NCI-H1092 (cell line): Measurements from ENCODE around the gene CDH4.

Source experiments
- DNase-seq: peaks from one replicate; lab custom pipeline; 2025; lab: John Stamatoyannopoulos, UW

CDH4 gene

DNA sequence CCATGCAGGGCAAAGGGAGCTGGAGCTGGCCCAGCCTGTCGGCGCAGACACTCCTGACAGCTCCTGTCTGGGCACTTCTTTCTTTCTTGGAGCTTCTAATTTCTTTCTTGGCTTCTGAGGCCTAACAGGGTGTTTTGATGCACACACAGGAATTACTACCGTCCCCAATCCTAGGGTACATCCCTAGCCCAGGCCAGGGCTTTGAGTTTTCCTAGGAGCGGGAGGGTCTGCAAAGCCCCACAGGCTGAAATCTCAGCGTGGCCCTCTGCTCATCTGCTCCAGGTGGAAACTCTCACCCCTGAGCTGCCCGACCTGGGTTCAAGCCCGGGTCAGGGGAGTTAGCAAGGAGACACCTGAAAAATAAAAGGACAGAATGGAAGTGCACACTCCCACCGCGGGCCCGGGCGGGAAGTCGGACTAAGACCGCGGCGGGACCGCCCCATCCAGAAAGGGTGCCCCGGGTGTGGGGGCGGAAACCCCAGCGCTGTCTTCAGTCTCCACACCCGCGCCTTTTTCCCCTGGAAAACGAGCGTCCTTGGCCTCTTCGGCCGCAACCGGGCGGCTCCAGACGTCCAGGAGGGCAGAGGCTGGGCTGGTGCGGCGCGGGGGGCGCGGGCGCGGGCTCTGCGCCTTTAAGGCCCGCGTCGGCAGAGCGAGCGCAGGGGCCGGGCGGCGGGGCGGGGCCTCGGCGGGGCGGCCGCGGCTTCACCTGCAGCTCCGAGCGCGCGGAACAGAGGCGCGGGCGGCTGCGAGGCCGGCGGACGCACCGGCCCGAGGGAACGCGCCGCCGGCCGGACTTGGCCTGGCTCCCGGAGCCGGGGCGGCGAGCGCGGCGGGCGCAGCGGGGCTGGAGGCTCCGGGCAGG lies at the start of gene CDH4:
Gene CDH4 (plus strand): TSS at position 733 of the 865 bp plus-strand sequence.
- no peak for DNase-seq

DNA sequence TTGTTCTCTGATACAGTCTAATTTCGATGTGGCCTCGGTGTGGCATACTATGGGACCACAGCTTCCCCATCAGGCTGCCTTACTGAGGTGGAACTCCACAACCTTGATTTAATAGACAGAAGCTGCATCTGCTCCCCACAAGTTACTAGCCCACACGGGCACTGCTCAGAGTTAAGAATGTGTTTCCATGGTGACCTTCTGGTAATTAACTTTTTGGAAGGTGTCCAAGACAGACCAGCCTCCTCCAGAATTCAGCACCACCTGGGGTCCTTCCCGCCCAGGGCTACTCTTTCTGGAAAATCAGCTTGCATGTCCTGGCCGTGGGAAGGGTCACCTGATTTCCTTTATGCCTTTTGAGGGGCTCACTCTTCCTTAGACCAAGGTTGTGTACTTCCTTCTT lies 48.7 kb upstream of the CDH4 start:
- DNase-seq: peak; percentile 14

DNA sequence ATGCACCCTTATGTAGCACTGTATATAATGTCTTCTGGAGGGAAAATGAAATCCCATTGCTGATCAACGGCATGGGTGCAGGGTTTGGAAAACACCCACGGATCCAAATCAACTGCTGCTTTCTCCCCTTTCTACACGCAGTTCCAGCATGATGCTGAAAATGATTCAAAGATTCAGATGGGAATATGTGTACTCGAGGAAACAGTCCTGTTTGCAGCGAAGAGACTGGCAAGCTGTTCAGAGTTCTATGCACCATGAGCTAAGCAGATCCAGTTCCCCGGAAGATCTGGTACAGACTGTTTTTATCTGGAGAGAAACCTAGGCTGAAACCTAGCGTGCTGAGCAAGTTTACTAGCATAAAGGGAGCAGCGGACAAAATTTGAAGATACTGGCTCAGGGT lies 47.9 kb upstream of the CDH4 start:
- no peak for DNase-seq

DNA sequence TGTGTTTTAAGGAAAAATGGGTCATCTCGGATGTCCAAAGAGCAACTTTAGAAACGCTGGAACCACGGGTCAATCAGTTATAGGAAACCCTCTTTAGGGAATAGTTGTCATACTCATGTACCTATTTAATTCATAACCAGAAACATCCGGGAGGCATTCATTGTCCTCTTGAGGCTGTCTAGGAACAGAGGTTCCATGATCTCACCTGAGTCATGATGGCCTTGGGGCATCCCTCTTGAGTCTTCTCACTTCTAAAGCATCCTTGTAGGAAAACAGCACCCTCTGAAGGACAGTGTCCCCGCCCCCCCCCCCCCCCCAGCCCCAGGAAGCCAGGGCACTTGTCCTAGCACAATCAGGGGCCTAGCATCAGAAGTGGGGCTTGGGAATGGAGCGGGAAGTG lies 46.3 kb upstream of the CDH4 start:
- no peak for DNase-seq

DNA sequence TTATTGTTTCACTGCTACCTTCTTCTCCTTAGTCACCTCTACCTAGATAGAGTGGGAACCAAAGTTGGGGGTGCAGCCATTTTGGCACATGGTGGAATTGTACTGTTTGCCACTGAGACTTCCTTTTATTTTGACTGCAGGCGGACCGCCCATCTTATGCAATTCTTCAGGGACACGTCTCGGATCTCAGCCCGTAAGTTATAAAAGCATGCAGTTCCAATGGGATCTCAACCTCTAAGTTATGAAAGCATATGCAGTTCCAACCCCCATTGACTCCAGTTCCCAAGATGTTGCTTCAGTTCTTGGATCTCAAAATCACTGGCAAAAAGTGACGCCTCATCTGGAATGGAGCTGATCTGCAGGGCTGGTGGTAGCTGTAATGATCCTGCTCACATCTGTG lies 41.2 kb upstream of the CDH4 start:
- DNase-seq: no peak

DNA sequence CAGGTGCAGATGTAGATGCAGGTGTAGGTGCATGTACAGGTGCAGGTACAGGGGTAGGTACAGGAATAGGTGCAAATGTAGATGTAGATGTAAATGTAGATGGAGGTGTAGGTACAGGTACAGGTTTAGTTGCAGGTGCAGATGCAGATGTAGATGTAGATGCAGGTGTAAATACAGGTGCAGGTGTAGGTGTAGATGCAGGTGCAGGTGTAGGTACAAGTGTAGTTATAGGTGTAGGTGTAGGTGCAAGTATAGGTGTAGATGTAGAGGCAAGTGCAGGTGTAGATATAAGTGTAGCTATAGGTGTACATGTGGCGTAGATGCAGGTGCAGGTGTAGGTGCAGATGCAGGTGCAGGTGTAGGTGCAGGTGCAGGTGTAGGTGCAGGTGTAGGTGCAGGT lies 34.2 kb upstream of the CDH4 start:
- DNase-seq: no peak

DNA sequence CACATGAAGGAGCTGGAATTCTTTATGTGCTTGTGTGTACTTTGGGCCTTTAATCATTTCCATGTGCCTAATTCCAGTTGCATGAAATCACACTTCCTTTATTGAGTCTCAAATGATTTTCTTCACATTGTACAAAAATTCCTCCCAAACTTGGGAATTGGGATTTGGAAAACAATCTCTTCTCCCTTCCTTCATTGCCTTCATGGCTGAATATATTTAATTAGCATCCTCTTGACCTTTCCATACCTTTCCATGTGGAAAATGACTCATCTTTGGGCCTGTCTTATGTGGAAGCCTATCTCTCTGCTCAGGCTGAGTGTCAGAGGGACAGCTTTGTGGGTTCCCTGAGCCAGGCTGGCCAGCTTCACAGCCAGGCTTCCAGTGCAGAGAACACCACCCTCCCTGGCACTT lies 33.0 kb upstream of the CDH4 start:
- DNase-seq: no peak

DNA sequence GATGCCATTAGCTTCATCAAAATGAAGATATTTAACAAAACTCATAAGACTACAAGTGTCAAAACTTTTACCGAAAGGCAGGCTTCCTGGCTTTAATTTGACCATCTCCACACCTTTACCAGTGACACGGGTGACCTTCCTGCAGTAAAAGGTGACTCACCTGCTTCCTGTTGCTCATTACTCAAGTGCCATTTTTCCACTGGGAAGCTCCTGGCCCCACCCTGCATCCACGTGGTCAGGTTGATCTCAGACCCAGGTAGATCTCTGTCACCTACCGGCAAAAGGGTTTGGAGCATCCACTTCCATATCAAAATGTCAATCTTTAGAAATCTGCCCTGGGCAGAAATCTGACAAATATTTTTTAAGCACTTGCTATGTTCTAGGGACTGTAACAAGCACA lies 31.9 kb upstream of the CDH4 start:
- no peak for DNase-seq

DNA sequence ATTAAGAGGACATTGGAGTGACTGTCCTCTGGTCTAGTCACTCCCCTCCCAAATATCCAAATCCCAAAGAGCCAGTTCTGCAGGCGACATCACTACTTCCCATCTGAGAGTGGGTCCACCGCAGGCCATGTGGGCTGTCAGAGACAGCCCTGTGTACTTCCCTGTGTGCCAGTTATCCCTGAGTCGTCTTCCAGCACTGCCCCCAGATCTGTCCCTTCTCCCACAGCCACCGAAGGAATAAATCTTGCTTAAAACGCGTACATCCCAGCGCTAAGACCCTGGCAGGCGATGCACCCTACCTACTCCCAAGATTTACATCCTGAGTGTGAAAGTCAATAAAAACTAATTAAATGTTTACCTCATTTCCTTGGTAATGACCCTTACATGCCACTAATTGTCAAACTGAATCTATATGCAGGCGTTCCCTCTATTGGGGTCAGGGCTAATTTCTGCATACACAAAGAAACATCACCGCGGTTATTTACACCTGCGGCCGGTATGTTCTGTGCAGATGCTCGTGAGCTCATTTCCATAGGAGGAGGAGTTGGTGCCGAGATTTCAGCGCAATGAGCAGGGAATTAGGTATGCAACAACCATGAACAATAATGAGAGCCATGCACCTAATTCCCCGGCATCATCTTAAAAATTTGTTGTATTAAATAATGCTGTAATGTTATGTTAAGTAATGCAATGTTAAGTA lies 31.3 kb upstream of the CDH4 start:
- no peak for DNase-seq

DNA sequence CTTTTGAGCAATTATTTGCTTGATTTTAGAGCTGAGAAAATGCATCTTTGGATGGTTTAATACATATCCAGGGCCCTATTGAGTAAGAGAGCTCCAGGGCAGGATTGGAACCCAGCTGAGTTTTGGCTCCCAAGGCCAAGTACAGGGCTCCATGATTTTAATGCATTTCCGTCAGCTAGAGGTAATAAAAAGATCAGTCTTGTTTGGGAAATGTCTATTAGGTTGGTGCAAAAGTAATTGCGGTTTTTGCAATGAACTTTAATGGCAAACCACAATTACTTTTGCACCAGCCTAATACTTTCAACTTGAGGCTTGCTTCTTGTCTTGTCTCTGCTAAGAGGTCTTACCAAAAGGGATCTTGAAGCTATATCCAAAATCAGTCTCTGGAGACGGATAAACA lies 29.4 kb upstream of the CDH4 start:
- DNase-seq: no peak

DNA sequence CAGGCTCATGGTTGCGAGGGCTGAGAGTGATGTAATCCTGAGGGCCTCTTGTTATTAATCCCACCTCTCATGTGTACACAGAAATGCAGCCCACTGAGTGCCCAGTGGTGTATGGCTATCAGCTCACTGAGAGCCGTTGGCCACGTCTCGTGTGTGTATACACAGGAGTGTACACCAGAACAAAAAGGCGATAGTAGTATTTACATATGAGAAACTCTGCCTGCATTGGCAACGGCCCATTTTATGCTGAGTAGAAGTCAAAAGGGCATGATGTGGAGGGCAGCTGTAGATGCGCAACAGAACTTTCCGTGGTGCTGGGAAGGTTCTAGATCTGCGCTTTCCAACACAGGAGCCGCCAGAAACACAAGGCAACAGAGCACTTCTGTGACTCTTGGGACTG lies 28.9 kb upstream of the CDH4 start:
- DNase-seq: no peak

DNA sequence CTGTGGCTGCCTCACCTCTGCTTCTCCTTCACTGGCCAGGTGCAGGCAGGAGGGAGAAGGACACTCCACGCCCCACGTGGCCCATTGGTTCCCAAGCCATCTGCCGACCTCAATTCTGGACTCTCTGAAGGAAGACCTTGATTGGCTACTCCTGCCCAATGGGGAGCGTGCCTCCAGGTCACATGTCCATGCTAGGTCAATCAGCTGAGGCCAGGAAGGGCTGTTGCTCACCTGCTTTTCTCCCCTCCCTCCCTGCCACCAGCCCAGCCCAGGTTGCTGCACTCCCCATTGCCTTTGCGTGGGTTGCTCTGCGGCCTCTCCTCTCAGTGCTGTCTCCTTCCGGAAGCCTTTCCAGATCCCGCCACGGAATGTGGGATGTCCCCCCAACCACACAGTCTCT lies 21.9 kb upstream of the CDH4 start:
- no peak for DNase-seq

DNA sequence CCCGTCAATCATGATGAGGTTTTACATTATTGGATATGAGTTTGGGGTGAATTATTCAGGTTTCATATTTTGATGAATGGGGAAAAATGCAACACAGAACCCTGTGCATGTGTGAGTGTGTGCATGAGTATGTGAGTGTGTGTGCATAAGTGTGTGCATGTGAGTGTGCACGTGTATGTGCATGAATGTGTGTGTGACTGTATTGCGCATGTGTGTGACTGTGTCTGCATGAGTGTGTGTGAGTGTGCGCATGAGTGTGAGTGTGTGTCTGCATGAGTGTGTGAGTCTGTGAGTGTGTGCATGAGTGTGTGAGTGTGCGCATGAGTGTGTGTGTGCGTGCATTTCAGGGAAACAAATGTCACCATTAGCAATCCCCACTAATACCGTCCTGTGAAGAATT lies 18.5 kb upstream of the CDH4 start:
- DNase-seq: no peak

DNA sequence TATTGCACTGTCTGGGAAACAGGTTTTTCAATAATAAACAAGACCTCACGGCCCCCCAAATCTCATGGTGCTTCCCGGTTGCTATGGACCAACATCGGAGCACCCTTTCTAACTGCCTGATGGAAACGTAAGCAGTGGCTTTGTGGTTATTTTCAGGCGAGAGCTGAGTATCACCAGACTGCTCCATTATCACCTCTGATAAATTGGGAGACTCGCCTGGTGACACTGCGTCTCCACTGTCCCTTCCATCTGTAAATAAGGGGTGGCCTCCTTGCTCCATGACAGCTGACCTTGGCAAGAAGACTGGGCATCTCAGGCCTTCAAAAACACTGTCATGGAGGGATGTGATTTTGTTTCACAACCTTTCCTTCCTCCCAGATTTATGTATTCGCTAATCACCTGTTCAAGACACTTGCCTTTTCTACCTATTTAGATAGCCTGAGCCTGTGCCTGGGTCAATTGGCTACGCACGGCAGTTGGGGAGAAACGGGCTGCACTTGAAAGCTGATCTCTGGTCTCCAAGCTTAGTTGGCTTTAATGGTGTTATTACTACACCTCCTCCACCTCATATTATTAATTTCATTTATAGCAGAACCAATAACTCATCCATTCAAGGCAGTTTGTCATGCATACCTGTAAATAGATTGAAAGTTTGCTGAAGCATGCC lies 17.7 kb upstream of the CDH4 start:
- no peak for DNase-seq

DNA sequence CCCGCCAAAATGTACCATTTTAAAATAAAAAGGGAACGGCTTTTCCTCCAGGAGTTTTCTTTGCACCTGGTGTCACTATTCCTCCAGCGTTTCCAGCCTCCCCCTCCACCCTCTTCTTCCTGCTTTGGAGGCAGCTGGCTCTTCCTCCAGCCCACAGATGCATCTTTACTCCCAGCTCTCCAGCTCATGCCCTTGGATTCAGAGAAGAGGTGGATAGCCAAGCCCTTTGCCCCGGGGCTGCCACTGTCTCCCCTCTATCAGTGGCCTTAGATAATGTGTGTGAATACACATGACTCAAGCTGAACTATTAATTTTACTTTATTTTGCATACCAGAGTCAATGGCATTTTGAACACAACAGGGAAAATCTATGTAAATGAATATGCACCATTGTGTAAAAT lies 15.3 kb upstream of the CDH4 start:
- no peak for DNase-seq

DNA sequence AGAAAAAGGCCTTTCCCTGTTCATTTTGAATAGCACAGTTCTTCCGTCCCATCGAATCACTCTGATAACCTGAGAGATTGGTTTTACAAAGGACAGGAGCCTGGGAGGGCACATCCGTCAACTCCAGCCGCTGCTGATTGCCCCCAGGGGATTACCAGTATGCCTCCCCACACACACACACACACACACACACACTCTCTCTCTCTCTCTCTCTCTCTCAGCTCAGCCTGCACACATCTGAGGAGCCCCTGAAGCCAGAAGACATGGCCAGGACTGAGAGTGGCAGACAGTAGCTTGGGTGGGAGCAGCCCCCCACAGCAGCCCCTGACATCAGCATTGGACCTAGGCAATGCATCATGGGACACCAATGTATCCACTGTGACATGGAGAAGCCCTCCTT lies 13.2 kb upstream of the CDH4 start:
- DNase-seq: no peak

DNA sequence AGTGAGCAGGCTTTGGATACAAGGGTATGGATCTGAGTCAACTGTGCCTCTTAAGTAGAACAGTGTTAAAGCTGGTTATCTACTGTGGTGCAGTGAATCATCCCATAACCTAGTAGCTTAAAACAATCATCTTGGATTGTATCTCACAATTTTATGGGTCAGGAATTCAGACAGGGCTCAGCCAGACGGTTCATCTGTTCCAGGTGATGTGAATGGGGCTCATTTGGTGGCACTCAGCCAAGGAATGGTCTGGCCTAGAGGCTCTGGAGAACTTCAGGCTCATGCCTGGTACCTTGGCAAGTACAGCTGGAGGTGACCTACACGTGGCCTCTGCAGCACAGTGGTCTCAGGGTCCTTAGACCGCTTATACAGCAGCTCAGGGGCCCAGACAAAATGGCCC lies 11.2 kb upstream of the CDH4 start:
- DNase-seq: no peak

DNA sequence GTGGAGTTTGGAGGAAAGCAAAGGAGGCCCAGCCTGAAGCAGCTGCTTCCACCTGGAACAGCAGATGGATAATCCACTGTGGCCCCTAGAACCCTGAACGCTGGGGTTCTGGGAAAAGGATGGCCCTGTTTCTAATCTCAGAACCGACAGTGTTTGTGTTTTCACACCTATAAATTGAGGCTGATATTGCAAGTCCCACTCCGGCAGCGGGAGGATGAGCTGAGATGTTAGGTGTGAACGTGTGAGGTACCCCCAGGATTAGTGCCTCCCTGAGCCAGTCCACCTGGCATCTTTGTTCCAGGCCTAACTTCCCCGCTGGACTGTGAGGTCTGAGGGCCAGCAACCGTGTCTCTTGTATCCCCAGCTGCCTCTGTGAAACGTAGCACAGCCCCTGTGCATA lies 7.8 kb upstream of the CDH4 start:
- DNase-seq: no peak

DNA sequence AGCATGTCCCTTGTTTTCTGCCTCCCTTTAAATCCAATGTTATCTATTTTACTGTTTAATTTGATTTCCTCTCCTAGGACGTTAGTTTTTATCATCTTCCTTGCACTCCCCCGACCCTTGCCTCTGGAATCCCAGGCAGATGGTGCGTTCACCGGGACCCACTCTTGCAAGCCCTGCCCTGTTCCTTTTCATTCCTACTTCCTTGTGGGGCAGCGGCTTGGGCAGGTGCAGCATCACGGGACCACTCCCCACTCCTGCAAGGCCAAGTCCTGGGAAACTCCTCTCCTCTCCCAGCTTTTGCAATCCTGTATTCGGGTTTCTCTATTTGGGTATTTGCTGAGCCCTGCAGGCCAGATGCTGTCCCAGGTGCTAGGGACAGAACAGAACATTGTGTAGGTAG lies 5.8 kb upstream of the CDH4 start:
- DNase-seq: no peak

DNA sequence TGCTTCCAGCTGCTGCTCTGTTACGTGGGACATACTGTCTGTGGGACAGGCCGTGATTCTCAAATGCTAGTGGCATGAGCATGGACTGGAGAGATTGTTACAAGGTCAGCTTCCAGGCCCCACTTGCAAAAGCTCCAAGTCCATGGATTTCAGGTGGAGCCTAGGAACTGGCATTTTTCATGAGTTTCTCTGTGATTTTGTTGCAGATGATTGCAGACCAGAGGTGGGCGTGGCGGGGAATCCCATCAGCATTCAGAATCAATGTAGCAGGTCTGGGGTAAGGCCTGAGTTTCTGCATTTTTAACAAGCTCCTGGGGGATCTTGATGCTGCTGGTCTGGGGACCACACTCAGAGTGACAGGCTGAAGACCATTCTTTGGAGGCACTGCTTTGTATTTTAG lies 2.4 kb upstream of the CDH4 start:
- DNase-seq: no peak

DNA sequence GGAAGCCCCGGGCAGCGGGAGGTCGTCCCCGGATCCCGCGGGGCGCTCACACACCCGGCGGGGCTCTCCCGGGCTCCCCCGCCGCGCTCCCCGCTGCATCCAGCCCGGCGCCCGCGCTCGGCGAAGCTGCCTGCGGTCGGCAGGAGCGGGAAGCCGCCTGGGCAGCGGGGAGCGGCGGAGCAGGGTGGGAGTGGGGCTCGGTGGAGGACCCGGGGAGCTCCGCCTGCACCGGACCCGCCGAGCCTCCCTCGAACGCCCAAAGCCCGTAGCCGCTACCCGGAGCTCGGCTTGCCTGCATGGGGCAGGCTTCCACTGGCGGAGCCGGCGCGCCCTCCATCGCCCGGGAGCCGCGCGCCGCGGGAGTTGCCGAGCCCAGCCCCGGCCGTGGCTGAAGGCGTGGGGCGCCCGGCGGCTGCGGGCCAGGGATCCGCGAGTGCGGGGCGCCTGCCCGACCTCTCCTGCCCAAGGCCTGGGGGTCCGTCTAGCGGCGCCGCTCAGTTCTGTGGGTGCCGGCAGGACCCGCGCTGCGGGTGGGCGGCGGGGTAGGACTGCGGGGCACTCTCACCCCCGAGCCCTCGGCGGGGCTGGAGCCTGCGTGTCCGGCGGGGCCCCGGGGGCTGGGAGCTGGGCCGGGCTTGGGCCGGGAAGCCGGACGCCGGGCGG lies 671 bp downstream of the CDH4 start:
- DNase-seq: no peak

DNA sequence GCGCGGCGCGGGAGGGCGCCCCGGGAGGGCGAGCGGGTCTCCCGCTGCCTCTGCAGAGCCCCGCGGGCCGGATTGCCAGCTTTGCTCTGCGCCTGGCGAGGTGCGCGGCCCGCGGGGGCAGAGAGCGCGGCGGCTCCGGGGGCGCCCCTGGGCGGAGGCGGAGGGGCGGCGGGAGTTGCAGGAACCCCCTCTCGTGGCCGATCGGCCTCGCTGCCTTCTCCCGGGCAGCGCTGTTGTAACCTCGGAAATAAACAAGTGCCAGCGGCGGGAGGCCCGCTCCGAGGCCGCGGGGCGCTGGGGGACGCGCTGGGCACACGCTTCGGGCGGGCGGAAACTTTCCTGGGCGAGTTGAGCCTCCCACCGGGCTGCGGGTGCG lies 1.2 kb downstream of the CDH4 start:
- DNase-seq: no peak
